ENCODE data around the gene RASA1.
"Not testable (repeated sequence)": the region's sequence is repeated elsewhere in the genome, so short reads cannot be mapped to it uniquely, and the experiment has no call there.

The RASA1 gene

DNA sequence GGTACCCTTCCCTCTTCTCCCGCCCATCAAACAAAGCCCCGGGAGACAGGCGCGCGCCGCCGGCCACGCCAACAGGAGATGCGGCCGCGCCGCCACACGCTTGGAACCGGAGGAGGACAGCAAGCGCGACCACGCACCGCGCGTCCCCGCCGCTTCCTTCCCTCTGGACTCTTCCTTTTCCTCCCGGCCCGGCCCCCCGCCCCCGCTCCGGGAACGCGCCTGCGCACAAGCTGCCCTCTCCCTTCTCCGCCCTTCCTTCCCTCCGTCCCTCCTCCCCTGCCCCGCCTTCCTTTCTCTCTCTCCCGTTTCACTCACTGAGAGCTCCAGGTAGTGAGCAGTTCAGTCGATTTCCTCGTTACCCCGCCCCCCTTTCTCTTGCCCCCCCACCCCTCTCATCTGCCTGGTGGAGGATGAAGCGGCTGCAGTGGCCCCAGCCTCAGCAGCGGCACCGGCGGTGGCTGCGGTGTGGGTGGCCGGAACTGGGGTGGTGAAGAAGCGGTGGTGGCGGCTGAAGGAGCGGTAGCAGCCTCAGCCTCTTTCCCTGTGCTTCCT is at the start of gene RASA1:
TSS of gene RASA1 (plus strand) at position 310 of the 552 bp plus-strand sequence. CDS start 569 bp downstream, outside the sequence.
- peak; percentile 85 to 89 for DNase-seq (ENCODE audit: low read depth in 2 of 2)

DNA sequence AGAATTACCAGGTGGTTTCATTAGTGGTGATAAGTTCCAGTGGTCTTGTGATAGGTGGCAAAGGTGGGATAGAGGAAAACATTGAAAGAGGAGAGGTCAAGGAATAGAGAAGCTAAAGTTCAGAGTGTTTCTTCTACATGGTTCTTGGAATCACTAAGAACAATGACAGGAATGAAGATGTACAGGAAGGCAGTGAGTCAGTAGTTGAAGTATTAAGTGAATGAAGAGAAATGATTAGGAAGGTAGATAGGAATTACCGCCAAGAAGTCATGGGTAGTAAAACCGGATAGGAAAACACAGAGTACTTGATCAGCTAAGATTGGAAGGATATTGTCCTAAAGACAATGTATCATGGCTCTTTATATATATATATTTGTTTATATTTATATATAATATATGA is 37.9 kb upstream of the RASA1 start:
- DNase-seq (ENCODE audit: low read depth in 2 of 2), result no peak

DNA sequence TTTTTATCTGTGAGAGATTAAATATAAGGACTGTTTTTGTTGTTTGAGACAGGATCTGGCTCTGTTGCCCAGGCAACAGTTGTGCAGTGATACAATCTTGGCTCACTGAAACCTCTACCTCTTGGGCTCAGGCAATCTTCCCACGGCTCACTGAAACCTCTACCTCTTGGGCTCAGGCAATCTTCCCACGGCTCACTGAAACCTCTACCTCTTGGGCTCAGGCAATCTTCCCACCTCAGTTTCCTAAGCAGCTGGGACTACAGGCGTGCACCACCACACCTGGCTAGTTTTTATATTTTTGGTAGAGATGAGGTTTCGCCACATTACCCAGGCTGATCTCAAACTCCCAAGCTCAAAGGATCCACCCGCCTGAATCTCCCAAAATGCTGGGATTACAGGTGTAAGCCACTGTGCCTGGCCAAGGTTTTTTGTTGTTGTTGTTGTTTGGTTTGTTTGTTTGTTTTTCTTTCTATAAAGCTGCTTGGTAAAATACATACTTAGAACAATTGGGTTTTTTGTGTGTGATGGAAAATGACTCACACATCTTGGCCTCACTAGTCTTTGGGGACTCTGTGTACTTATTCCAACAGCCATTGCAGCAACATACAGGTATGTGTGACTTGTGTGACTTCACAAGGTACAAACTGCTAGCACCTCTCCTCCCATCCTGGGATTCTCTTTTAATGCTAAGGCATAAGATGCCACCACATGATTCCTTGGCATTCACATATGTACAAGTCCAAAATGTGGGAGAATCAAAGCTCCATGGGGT is 36.5 kb upstream of the RASA1 start:
- no peak for DNase-seq (ENCODE audit: low read depth in 2 of 2)

- no peak for DNase-seq (ENCODE audit: low read depth in 2 of 2)
Observed at GRCh38 chr5:87233143-87233542, 34.5 kb upstream of the RASA1 start.

- no peak for DNase-seq (ENCODE audit: low read depth in 2 of 2)
Observed at GRCh38 chr5:87241555-87241954, 26.1 kb upstream of the RASA1 start.

DNA sequence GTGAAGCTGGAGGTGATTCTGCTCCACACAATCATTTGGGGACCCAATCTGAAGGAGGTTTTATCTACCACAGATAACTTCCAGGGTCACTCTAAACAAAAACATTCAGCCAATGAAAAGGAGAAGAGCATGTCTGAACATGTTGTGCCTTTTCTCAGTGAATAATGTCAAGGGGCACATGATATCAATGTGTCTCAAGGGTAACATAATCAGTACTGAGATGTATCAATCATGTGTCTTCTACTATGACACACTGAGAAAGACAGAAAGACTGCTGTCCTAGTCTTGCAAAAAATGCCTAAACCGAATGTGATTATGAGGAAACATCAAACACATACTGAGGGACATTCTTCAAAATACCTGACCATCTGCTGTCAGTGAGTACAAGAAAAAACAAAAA is 25.4 kb upstream of the RASA1 start:
- DNase-seq (ENCODE audit: low read depth in 2 of 2), result no peak

DNA sequence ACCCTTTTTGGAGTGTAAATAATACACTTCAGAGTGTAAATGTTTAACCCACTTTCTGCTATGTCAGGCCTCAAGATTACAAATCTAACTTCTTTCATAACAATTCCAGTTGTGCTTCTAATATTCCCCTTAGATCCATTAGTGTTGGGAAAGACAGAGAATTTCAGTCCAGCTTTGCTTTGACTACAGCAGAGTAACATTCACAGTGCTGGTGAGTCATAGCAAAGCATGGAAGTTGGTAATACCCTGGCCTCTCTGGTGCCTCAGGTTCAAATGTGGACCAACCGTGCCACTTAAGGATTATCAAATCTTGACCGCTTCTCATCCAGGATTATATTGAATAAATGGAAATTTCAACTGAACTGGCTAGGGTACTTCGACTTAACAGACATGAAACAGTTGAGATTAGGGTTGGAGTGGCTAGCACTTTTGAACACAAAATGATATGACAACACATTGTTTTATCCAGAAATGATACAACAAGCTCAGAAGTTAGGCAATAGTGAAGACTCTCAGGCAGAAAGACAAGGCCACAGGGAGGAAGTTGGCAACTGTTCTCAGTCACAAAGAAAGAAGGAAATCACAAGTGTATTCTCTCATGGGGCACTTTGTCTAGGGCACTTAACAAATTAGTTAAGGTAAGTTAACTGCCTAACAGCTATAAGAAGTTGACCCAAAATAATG is 24.4 kb upstream of the RASA1 start:
- no peak for DNase-seq (ENCODE audit: low read depth in 2 of 2)

GRCh38 chr5:87245451-87245850 is 22.2 kb upstream of the RASA1 start:
- DNase-seq (ENCODE audit: low read depth in 2 of 2), result no peak

DNA sequence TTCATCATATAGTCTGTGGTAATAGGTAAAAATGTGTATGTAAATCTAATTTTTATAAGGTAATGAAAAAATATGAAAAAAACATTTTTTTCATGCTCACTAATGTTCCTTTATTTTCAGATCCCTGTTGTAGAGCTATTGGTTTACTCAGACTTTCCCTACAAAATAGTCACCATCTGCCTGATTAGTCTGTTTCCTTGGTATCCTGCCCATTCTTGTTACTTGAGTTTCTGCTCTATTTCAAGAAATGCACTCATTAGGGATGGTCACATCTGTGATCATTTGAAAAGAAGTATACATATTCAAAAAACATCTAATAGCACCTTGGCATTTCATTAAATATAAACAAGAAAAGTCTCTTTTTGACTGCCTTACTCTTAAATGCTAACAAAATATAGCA is 21.6 kb upstream of the RASA1 start:
- DNase-seq (ENCODE audit: low read depth in 2 of 2), result no peak

DNA sequence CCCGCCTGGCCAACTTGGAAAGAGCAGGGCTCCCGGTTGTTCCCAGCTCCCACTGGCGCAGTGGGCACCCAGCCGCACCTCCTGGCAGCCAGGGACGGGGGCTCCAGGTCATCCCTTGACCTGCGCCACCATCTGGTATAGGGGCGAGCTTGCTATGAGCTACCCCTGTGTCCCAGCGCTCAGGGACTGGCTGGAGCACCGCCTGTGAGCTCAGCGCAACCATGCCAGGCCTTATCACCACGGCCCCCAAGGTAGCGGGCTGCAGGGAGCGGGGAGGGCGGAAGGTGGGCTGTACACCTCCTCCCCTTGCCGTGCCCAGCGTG is 15.4 kb upstream of the RASA1 start:
- DNase-seq (ENCODE audit: low read depth in 2 of 2), result no peak

- DNase-seq (ENCODE audit: low read depth in 2 of 2), result no peak
Observed at GRCh38 chr5:87254035-87254434, 13.6 kb upstream of the RASA1 start.

DNA sequence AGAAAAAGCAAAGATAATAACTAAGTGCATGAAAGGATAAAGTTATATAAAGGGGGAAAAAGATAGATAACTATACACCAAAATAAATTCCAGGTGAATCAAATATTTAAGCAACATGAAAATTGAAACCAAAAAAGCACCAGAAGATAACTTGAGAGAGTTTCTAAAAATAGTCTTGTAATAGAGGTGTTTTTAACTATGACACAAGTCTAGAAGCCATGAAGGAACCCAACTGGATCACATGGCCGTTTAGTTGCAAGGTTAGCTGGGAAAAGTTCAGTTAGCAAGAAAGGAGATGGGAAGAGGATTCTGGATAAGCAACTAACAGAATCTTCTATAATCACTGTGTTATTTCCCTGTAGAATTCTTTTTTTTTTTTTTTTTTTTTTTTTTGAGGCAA is 9.2 kb upstream of the RASA1 start:
- no peak for DNase-seq (ENCODE audit: low read depth in 2 of 2)

DNA sequence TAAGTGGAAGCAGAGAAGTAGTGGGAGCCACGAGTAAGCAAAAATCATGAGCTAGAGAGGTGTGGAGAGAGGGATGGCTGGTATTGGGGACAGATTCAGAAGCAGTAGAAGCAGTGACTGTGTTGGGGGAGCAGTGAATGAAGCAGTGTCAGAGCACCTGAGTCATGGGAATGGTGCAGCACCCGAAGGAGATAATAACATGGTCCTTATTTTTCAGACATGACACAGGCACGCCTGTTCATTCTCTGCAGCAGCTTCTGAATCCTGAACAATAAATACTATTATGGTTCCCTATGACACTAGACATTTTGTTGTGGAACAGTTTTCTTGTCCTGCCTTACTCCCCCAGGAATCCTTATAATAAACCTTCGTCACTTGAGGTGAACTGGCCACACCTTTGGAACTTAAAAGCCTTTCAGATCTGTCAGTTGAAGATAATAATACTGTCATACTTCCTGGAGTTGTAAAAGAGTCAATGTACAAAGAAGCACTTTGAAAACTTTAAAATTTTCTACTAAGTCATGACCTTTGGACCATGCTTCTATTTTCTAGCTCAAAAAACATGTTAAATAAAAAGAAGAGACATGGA is 7.0 kb upstream of the RASA1 start:
- DNase-seq (ENCODE audit: low read depth in 2 of 2), result no peak

GRCh38 chr5:87263498-87263897 is 4.2 kb upstream of the RASA1 start:
- no peak for DNase-seq (ENCODE audit: low read depth in 2 of 2)

- no peak for DNase-seq (ENCODE audit: low read depth in 2 of 2)
Observed at GRCh38 chr5:87266914-87267573, 639 bp upstream of the RASA1 start.

GRCh38 chr5:87268126-87268969 is 665 bp downstream of the RASA1 start:
- peak; percentile 51 to 62 for DNase-seq (ENCODE audit: low read depth in 2 of 2)

DNA sequence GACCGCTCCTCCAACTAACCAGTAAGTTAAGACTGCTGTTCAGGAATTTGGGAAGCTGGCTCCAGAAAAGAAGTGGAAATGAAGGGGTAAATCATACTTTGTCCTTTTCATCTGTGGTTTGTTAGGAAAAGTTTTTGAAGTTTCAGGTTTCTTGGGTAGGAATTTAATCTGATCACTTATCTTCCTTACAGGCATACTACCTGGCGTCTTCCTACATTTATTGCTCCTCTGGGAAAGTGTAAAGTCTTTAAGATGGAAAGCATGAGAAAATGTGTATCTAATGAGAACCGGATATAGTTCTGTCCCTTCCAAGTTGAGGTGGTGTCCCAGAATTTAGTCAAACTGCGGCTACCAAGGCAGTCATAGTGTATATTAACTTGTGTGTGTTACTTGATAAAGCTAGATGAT is 1.3 kb downstream of the RASA1 start:
- no peak for DNase-seq (ENCODE audit: low read depth in 2 of 2)

GRCh38 chr5:87270888-87271287 is 3.2 kb downstream of the RASA1 start:
- DNase-seq (ENCODE audit: low read depth in 2 of 2), result not testable (repeated sequence)

- DNase-seq (ENCODE audit: low read depth in 2 of 2), result no peak
Observed at GRCh38 chr5:87276655-87277054, 9.0 kb downstream of the RASA1 start.

DNA sequence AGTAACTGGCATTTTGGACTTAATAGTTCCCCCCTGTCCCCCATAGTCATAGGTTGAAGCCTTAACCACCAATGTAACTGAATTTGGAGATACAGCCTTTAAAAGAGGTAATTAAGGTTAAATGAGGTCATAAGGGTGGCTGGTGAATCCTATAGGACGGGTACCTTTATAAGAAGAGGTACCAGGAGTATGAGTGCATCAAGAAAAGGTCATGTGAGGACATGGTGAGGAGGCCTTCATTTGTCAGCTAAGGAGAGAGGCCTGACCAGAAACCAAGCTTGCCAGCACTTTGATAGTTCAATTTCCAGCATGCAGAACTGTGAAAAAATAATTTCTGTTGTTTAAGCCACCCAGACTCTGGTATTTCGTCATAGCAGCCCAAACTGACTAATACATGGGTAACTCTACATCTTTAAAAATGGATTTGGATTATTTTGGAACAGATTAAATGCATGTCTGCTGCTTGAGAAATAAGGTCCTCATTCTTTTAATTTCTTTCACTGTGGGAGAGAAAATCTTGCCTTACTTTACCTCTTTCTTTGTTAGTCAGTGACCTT is 9.7 kb downstream of the RASA1 start:
- no peak for DNase-seq (ENCODE audit: low read depth in 2 of 2)

DNA sequence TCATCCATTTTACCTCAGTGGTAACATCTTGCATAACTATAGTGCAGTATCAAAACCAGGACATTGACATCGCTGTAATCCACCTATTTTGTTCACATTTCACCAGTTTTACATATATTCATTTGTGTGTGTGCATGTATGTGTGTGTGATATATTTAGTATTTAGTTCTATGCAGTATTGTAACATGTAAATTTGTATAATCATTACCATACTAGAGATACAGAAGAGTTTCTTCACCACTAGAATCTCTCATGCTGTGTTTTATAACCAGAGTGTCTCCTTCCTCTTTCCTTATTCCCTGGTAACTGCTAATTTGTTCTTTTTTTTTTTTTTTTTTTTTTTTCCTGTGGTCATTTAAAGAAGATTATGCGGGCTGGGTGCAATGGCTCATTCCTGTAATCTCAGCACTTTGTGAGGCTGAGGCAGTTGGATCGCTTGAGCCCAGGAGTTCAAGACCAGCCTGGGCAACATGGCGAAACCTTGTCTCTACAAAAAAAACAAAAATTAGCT is 11.0 kb downstream of the RASA1 start:
- no peak for DNase-seq (ENCODE audit: low read depth in 2 of 2)

All from stimulated activated CD8-positive, alpha-beta memory T cell treated with anti-CD3 and anti-CD28 coated beads, Interleukin-2, amount 100 ng/mL, for 48 hours (primary cell).